Measurements from ENCODE around the gene CDC42. TPM values are rescaled to one million over a fixed set of nuclear protein-coding genes. Genes with fewer than 3 reads are reported as not detected.

Gene CDC42
- total RNA-seq, 2 donors from 2014 or later, result 156 to 187 TPM

GRCh38 chr1:22112554-22112953, 60.0 kb downstream of the CDC42 start:
- no peak for TF ChIP-seq CTCF (IDR thresholded peaks at IDR 0.05)
- no peak for ATAC-seq (ENCODE audit: insufficient number of reproducible peaks, low FRiP score, low read depth)
- H3K9me3 ChIP-seq, result no peaks in the 10 kb centered on the region
- no peak overlapping the region for H3K27ac ChIP-seq
- H3K36me3 ChIP-seq, result peaks cover 4% of the 10 kb centered on the region
- DNase-seq (ENCODE audit: low spot score), result no peak
- H3K27me3 ChIP-seq (replicated peaks; ENCODE audit: insufficient read depth), result no peaks in the 10 kb centered on the region
- no peak overlapping the region for H3K4me3 ChIP-seq
- peaks cover 4 to 34% of the 10 kb centered on the region in 2 donors for H3K4me1 ChIP-seq (ENCODE audit: control insufficient read depth in 1 of 2, low read depth in 2 of 2)

- ATAC-seq (ENCODE audit: insufficient number of reproducible peaks, low FRiP score, low read depth), result no peak
- Histone ChIP-seq H3K27ac (peak overlapping the region in 1 of 2 donors; percentile 36), H3K4me1 (ENCODE audit: control insufficient read depth in 1 of 2, low read depth in 2 of 2) (peaks cover 4 to 28% of the 10 kb centered on the region in 2 donors)
Measured at GRCh38 chr1:22114083-22115012, 61.8 kb downstream of the CDC42 start.

GRCh38 chr1:22115286-22115685, 62.8 kb downstream of the CDC42 start:
- DNase-seq (ENCODE audit: low spot score) (no peak), ATAC-seq (ENCODE audit: insufficient number of reproducible peaks, low FRiP score, low read depth) (no peak)
- no peak overlapping the region for H3K4me3 ChIP-seq
- peaks cover 16% of the 10 kb centered on the region for H3K36me3 ChIP-seq
- no peaks in the 10 kb centered on the region for H3K27me3 ChIP-seq (replicated peaks; ENCODE audit: insufficient read depth)
- H3K9me3 ChIP-seq, result no peaks in the 10 kb centered on the region
- peak overlapping the region in 1 of 2 donors; percentile 55 for H3K27ac ChIP-seq
- peaks cover 4 to 28% of the 10 kb centered on the region in 2 donors for H3K4me1 ChIP-seq (ENCODE audit: control insufficient read depth in 1 of 2, low read depth in 2 of 2)
- no peak for TF ChIP-seq CTCF (IDR thresholded peaks at IDR 0.05)

More at GRCh38 chr1:22114083-22115012, 61.8 kb downstream of the CDC42 start:
- no peak for TF ChIP-seq CTCF (IDR thresholded peaks at IDR 0.05)
- H3K36me3 ChIP-seq, result peaks cover 13% of the 10 kb centered on the region
- H3K9me3 ChIP-seq, result no peaks in the 10 kb centered on the region
- no peak overlapping the region for H3K4me3 ChIP-seq
- no peaks in the 10 kb centered on the region for H3K27me3 ChIP-seq (replicated peaks; ENCODE audit: insufficient read depth)
- DNase-seq (ENCODE audit: low spot score), result no peak

GRCh38 chr1:22117238-22117637, 64.7 kb downstream of the CDC42 start:
- ATAC-seq (ENCODE audit: insufficient number of reproducible peaks, low FRiP score, low read depth) (no peak), DNase-seq (ENCODE audit: low spot score) (no peak)
- Histone ChIP-seq H3K27ac (no peak overlapping the region), H3K36me3 (peaks cover 19% of the 10 kb centered on the region), H3K9me3 (no peaks in the 10 kb centered on the region), H3K4me3 (no peak overlapping the region), H3K4me1 (ENCODE audit: control insufficient read depth in 1 of 2, low read depth in 2 of 2) (peaks cover 4 to 18% of the 10 kb centered on the region in 2 donors), H3K27me3 (replicated peaks; ENCODE audit: insufficient read depth) (no peaks in the 10 kb centered on the region)
- no peak for TF ChIP-seq CTCF (IDR thresholded peaks at IDR 0.05)

GRCh38 chr1:22117851-22118250, 65.3 kb downstream of the CDC42 start:
- Histone ChIP-seq H3K36me3 (peaks cover 15% of the 10 kb centered on the region), H3K4me1 (ENCODE audit: control insufficient read depth in 1 of 2, low read depth in 2 of 2) (peaks cover 4 to 18% of the 10 kb centered on the region in 2 donors), H3K9me3 (no peaks in the 10 kb centered on the region), H3K4me3 (no peak overlapping the region), H3K27ac (no peak overlapping the region), H3K27me3 (replicated peaks; ENCODE audit: insufficient read depth) (no peaks in the 10 kb centered on the region)
- ATAC-seq (ENCODE audit: insufficient number of reproducible peaks, low FRiP score, low read depth) (no peak), DNase-seq (ENCODE audit: low spot score) (no peak)
- no peak for TF ChIP-seq CTCF (IDR thresholded peaks at IDR 0.05)
